SU-DHL-6 (cell line): ENCODE measurements around the gene RPS6KA5.

Experiments used
- H2AFZ ChIP-seq: fragments of 200-600 bp; sonication (generic); 2 replicates; pipeline ENCODE4 v1.6.1; 2014; ENCODE audit warnings: low read depth, mild to moderate bottlenecking, moderate library complexity, mixed read lengths, antibody characterized with exemption, low read length; ENCODE audit not compliant: severe bottlenecking
- H3F3A ChIP-seq: fragments of 200-600 bp; shearing (Covaris generic); 2 replicates; pipeline ENCODE4 v1.6.0; 2016; ENCODE audit warnings: antibody characterized with exemption, mild to moderate bottlenecking; ENCODE audit not compliant: insufficient read depth
- H3K27ac ChIP-seq: fragments of 200-600 bp; sonication (generic); 2 replicates; pipeline ENCODE4 v1.5.1; 2016; ENCODE audit warnings: low read depth, mild to moderate bottlenecking, low read length, moderate library complexity, mixed read lengths
- H3K27me3 ChIP-seq: fragments of 200-600 bp; sonication (generic), shearing (Covaris generic); 2 replicates; pipeline ENCODE4 v1.6.0; 2014; ENCODE audit warnings: mild to moderate bottlenecking, low read length
- H3K36me3 ChIP-seq: fragments of 200-600 bp; sonication (generic); 2 replicates; pipeline ENCODE4 v1.6.1; 2014; ENCODE audit warnings: mild to moderate bottlenecking, low read length, mixed read lengths
- H3K4me2 ChIP-seq: fragments of 300-600, 200-600 bp; shearing (Covaris generic), sonication (generic); 2 replicates; pipeline ENCODE4 v1.6.0; 2014; ENCODE audit warnings: low read length, low read depth, mild to moderate bottlenecking; ENCODE audit not compliant: poor library complexity, severe bottlenecking
- H3K4me3 ChIP-seq: fragments of 200-600 bp; sonication (generic); 2 replicates; pipeline ENCODE4 v1.5.1; 2014; ENCODE audit warnings: antibody characterized with exemption, low read length, mild to moderate bottlenecking, mixed read lengths; ENCODE audit not compliant: insufficient read depth, poor library complexity, severe bottlenecking
- H3K79me2 ChIP-seq: fragments of 200-600 bp; sonication (generic); 2 replicates; pipeline ENCODE4 v1.6.1; 2014; ENCODE audit warnings: mild to moderate bottlenecking, low read length, moderate library complexity; ENCODE audit not compliant: insufficient read depth
- H3K9ac ChIP-seq: fragments of 200-600 bp; sonication (generic); 2 replicates; pipeline ENCODE4 v1.7.0; 2014; ENCODE audit warnings: mild to moderate bottlenecking, low read length
- H3K9me2 ChIP-seq: fragments of 200-600 bp; sonication (generic); replicated peaks from 2 replicates; pipeline ENCODE4 v1.6.1; 2014; ENCODE audit warnings: low read length; ENCODE audit not compliant: insufficient read depth
- H3K9me3 ChIP-seq: fragments of 200-600 bp; sonication (generic); 2 replicates; pipeline ENCODE4 v1.6.1; 2014; ENCODE audit warnings: low read length, mixed read lengths; ENCODE audit not compliant: insufficient read depth
- H4K20me1 ChIP-seq: fragments of 200-600 bp; sonication (generic); 2 replicates; pipeline ENCODE4 v1.6.1; 2014; ENCODE audit warnings: low read depth, mild to moderate bottlenecking, antibody characterized with exemption, low read length, moderate library complexity, mixed read lengths
- EZH2phosphoT487 ChIP-seq: fragments of 200-600 bp; sonication (generic), shearing (Covaris generic); conservative IDR thresholded peaks from 2 replicates; pipeline ENCODE4 v1.6.1; 2018; ENCODE audit warnings: mild to moderate bottlenecking, antibody characterized with exemption, low read length, moderate library complexity, mixed read lengths
- TF ChIP-seq, protein P1 (sequence below): fragments of 200-600 bp; sonication (generic); IDR thresholded peaks from one replicate; pipeline ENCODE4 v1.5.1; 2017; ENCODE audit warnings: antibody characterized with exemption, mild to moderate bottlenecking, low read length, moderate library complexity; ENCODE audit not compliant: insufficient read depth, poor library complexity, severe bottlenecking

The RPS6KA5 gene

DNA sequence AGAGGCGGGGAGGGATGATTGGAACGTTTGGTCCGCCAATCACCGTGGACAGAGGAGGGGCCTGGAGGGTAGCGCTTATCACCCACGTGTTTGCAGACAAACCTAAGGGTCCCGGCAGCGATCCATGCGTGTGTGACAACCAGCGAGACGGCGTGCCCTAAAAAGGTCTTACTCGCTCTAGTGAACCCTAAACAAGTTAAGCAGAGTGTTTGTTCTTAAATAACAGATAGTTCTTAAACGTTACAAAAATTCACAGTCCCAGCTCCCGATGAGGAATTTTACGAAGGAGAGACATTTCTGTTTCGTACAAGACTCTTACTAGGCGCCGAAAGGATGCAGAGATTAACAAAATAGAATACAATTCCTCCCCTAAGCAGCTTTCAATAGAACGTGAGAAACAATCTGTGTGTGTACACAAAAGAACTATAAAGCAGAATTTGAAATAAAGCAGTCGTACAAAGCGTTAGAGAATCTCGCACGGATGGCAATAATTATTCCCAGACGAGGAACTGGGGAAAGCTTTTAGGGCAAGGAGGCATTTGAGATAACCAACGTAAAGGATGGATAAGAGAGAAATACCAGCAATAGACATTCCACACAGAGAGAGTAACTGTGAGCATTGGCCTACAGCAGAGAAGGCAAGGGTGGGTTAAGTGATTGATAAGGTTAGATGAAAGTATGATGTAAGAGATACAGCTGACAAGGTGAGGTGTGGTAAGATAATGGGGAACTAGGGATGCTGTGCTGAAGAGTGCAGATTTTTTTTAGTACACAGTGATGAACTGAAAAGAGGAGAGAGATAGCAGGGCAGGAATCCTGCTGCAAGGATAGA lies 831 bp upstream of the RPS6KA5 start:
- Histone ChIP-seq H3K27me3 (no peaks in the 10 kb centered on the region), H4K20me1 (no peaks in the 10 kb centered on the region), H3K9me2 (no peaks in the 10 kb centered on the region), H3K4me3 (peak overlapping the region; percentile 64), H3K36me3 (no peaks in the 10 kb centered on the region), H3F3A (peaks cover 4% of the 10 kb centered on the region; the same call in 1 of the 2 replicates), H3K27ac (peak overlapping the region; percentile 51), H3K79me2 (peaks cover 13% of the 10 kb centered on the region; the same call in 1 of the 2 replicates), H3K9me3 (no peaks in the 10 kb centered on the region), H3K9ac (peak overlapping the region; percentile 65), H3K4me2 (peak overlapping the region; percentile 94), H2AFZ (peak overlapping the region; percentile 78)
- TF ChIP-seq, protein P1, sequence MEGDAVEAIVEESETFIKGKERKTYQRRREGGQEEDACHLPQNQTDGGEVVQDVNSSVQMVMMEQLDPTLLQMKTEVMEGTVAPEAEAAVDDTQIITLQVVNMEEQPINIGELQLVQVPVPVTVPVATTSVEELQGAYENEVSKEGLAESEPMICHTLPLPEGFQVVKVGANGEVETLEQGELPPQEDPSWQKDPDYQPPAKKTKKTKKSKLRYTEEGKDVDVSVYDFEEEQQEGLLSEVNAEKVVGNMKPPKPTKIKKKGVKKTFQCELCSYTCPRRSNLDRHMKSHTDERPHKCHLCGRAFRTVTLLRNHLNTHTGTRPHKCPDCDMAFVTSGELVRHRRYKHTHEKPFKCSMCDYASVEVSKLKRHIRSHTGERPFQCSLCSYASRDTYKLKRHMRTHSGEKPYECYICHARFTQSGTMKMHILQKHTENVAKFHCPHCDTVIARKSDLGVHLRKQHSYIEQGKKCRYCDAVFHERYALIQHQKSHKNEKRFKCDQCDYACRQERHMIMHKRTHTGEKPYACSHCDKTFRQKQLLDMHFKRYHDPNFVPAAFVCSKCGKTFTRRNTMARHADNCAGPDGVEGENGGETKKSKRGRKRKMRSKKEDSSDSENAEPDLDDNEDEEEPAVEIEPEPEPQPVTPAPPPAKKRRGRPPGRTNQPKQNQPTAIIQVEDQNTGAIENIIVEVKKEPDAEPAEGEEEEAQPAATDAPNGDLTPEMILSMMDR, result no peak
- no peak for TF ChIP-seq EZH2phosphoT487

DNA sequence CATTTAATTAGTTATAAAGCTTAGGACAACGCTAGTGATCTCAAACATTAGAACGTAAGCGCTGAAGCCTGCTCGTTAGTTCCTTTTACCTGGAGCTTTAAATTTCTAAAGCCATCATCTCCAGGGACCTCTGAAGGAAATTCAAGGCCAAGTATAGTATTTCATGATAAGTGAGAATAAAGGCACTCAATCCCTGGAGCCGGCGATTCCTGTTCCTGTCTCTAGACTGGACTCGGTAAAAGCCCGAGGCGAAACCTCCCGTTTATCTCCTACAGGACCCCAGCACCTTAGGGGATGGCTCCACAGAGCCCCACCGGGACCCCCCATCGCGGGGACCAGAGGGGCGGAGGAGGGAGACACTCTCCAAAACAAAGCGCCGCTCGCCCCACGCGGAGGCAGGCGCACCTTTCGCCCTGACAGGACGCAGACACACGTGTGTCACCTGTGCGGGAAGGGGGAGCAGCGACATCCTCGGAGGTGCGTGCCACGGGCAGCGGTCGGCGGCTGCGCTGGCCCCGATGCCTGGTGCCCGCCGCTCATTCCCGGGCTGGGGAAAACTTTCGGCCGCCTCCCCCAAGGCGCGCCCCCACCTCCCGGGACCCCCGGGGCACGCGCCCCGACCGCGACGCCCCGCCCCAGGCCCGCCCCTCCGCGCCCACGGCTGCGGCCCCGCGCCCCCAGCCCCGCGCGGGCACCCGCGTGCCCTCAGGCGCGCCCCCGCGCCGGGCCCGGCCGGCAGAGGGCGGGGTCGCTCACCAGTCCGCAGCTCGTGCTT lies 678 bp downstream of the RPS6KA5 start:
- Histone ChIP-seq H2AFZ (peak overlapping the region; percentile 85), H3K36me3 (no peaks in the 10 kb centered on the region), H3K9ac (peak overlapping the region; percentile 80), H3K4me2 (peak overlapping the region; percentile 87), H3K9me2 (no peaks in the 10 kb centered on the region), H3K4me3 (peak overlapping the region; percentile 94), H3K27me3 (no peaks in the 10 kb centered on the region), H4K20me1 (no peaks in the 10 kb centered on the region), H3K79me2 (peaks cover 13% of the 10 kb centered on the region; the same call in 1 of the 2 replicates), H3F3A (peaks cover 4% of the 10 kb centered on the region; the same call in 1 of the 2 replicates), H3K9me3 (no peaks in the 10 kb centered on the region), H3K27ac (peak overlapping the region; percentile 79)
- no peak for TF ChIP-seq EZH2phosphoT487
- TF ChIP-seq, protein P1, result no peak

DNA sequence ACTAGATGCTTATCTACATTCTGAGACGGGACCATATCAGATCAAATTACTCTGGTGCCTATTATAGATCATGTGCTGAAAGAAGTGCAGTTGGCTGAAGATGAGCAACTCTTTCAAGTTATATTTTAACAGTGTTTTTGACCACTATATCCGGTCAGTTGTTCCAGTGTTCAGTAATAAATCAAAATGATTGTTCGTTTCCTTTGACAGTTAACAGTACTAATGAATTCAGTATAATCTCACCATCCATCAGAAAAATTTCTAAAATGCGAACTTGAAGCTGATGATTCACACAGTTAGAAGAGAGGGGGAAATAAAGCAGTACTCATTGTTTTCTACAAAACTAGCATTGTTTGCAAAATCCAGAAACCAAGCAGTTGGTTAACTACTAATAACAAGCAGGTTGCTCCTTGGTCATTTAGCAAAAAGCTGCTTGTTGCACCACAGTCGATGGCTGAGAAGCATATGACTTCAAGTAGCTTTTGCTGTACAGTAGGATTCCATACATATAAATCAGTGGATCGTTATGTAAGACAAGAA lies 2.3 kb downstream of the RPS6KA5 start:
- no peak overlapping the region for H3K9ac ChIP-seq
- no peak overlapping the region for H3K4me2 ChIP-seq
- no peak overlapping the region for H3K4me3 ChIP-seq

More for the DNA sequence above, 2.3 kb downstream of the RPS6KA5 start:
- Histone ChIP-seq H3K27me3 (no peaks in the 10 kb centered on the region), H4K20me1 (no peaks in the 10 kb centered on the region), H3K9me3 (no peaks in the 10 kb centered on the region), H3F3A (peaks cover 4% of the 10 kb centered on the region; the same call in 1 of the 2 replicates), H3K36me3 (no peaks in the 10 kb centered on the region), H3K79me2 (peaks cover 13% of the 10 kb centered on the region; the same call in 1 of the 2 replicates), H2AFZ (no peak overlapping the region), H3K27ac (no peak overlapping the region), H3K9me2 (no peaks in the 10 kb centered on the region)
- TF ChIP-seq EZH2phosphoT487, result no peak
- TF ChIP-seq, protein P1, result no peak
